HepG2 (cell line): ENCODE measurements around the gene AP2B1.

ENCODE experiments used
- MAFF ChIP-seq: IDR thresholded peaks from 2 replicates; pipeline ENCODE4 v1.6.1; 2011; ENCODE audit warnings: low read depth, low read length, improper control_type of control experiment
- RFX1 ChIP-seq: fragments of 450-650 bp; IDR thresholded peaks from 2 replicates; pipeline ENCODE4 v1.6.1; 2017
- SP1 ChIP-seq, 2 experiments: fragments of 450-650 bp in 1 of 2; sonication (generic) in 1 of 2; formaldehyde crosslinking in 1 of 2; IDR thresholded peaks; 2 replicates each; pipeline versions ENCODE4 v1.4.0 to v1.6.1; 2016 to 2020; ENCODE audit warnings: missing genetic modification reagents in 1 of 2
- TCF7L2 ChIP-seq: IDR thresholded peaks from 2 replicates; pipeline ENCODE4 v1.6.1; 2011; ENCODE audit warnings: mild to moderate bottlenecking, low read depth, low read length, moderate library complexity
- TF ChIP-seq, protein P1 (sequence below): IDR thresholded peaks from 2 replicates; pipeline ENCODE4 v1.6.1; 2012; ENCODE audit warnings: inconsistent platforms
- TF ChIP-seq, protein P2 (sequence below): sonication (generic); formaldehyde crosslinking; IDR thresholded peaks from 2 replicates; pipeline ENCODE4 v1.4.0; 2020; ENCODE audit warnings: missing genetic modification reagents

DNA sequence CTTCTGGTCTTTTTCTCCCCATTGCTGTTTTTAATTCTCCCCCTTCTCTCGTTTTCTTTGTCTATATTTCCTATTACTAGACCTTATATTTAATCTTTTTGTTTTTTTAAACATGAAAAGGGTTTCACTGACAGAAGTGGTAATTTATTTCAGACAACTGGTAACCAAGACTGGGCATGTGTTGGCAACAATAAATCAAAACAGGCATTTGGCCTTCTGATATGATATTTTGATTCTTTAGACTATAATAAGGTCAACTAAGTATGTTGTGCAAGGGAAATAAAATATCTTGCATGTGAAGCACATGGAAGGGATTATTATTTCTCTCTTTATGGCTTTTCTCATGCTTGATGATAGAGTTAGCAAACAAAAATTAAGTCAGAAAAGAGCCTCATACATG is 34.6 kb downstream of the AP2B1 start:
- TF ChIP-seq, protein P1, sequence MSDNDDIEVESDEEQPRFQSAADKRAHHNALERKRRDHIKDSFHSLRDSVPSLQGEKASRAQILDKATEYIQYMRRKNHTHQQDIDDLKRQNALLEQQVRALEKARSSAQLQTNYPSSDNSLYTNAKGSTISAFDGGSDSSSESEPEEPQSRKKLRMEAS, result no peak
- TF ChIP-seq MAFF (no peak), TCF7L2 (no peak), SP1 (IDR thresholded peaks at IDR 0.05) (no peak), SP1 (CRISPR knock-in tag; IDR thresholded peaks at IDR 0.05) (no peak), RFX1 (no peak)
- TF ChIP-seq, protein P2, sequence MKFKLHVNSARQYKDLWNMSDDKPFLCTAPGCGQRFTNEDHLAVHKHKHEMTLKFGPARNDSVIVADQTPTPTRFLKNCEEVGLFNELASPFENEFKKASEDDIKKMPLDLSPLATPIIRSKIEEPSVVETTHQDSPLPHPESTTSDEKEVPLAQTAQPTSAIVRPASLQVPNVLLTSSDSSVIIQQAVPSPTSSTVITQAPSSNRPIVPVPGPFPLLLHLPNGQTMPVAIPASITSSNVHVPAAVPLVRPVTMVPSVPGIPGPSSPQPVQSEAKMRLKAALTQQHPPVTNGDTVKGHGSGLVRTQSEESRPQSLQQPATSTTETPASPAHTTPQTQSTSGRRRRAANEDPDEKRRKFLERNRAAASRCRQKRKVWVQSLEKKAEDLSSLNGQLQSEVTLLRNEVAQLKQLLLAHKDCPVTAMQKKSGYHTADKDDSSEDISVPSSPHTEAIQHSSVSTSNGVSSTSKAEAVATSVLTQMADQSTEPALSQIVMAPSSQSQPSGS (CRISPR knock-in tag), result no peak
